Spleen (tissue), 7 donors: Measurements from ENCODE around the gene ARL10.

Source experiments
- POLR2AphosphoS5 ChIP-seq, 3 donors: sonication (generic); formaldehyde crosslinking; IDR thresholded peaks; one replicate each; pipeline ENCODE4 v1.5.1; 2017; ENCODE audit warnings: antibody characterized with exemption in 3 of 3
- TF ChIP-seq, protein P1 (sequence below), 11 experiments: fragments of 200-600 bp in 7 of 11; fragments of 450-650 bp in 4 of 11; sonication (generic) in 4 of 11; IDR thresholded peaks in 8 of 11; conservative IDR thresholded peaks in 3 of 11; 1 replicate in 7 of 11; 2 replicates in 4 of 11; pipeline versions ENCODE4 v1.4.0 to v1.8.0; 2016 to 2021; ENCODE audit warnings: antibody characterized with exemption in 11 of 11, inconsistent platforms in 4 of 11, mild to moderate bottlenecking in 1 of 11
- donor health status: DM: no; HTN: no; CAD: no; lungs with moderate emphysema.
- donor health status: DM: no; HTN: no; CAD: no.
- donor health status: DM: no; HTN: no; CAD: no.

GRCh38 chr5:176350416-176350815 is 14.9 kb upstream of the ARL10 start:
- TF ChIP-seq POLR2AphosphoS5 (IDR thresholded peaks at IDR 0.05), result no peak
- TF ChIP-seq, protein P1, sequence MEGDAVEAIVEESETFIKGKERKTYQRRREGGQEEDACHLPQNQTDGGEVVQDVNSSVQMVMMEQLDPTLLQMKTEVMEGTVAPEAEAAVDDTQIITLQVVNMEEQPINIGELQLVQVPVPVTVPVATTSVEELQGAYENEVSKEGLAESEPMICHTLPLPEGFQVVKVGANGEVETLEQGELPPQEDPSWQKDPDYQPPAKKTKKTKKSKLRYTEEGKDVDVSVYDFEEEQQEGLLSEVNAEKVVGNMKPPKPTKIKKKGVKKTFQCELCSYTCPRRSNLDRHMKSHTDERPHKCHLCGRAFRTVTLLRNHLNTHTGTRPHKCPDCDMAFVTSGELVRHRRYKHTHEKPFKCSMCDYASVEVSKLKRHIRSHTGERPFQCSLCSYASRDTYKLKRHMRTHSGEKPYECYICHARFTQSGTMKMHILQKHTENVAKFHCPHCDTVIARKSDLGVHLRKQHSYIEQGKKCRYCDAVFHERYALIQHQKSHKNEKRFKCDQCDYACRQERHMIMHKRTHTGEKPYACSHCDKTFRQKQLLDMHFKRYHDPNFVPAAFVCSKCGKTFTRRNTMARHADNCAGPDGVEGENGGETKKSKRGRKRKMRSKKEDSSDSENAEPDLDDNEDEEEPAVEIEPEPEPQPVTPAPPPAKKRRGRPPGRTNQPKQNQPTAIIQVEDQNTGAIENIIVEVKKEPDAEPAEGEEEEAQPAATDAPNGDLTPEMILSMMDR (IDR thresholded peaks at IDR 0.05 in 8 of 11, conservative IDR thresholded peaks at IDR 0.05 in 3 of 11), result no peak
